GM12878 (cell line): ENCODE measurements around the gene FBXL17. TPM values are rescaled to one million over a fixed set of nuclear protein-coding genes. Genes with fewer than 3 reads are reported as not detected.

Source experiments
- BCL11A ChIP-seq: IDR thresholded peaks from 2 replicates; pipeline ENCODE4 v1.6.1; 2011; ENCODE audit warnings: low read depth, low read length
- E2F4 ChIP-seq: IDR thresholded peaks from 2 replicates; pipeline ENCODE4 v1.6.1; 2012; ENCODE audit warnings: low read depth, low read length, improper control_type of control experiment
- ETV6 ChIP-seq, 2 experiments: fragments of 450-650 bp in 1 of 2; IDR thresholded peaks in 1 of 2; conservative IDR thresholded peaks in 1 of 2; 2 replicates each; pipeline ENCODE4 v1.6.1; 2014; ENCODE audit warnings: antibody characterized with exemption in 1 of 2, borderline replicate concordance in 1 of 2, low read depth in 1 of 2, mild to moderate bottlenecking in 1 of 2, moderate library complexity in 1 of 2
- NBN ChIP-seq: fragments of 450-650 bp; IDR thresholded peaks from 2 replicates; pipeline ENCODE4 v1.6.1; 2016
- NR2C1 ChIP-seq: fragments of 450-650 bp; IDR thresholded peaks from 2 replicates; pipeline ENCODE4 v1.6.1; 2017; ENCODE audit warnings: antibody characterized with exemption, mild to moderate bottlenecking, moderate library complexity
- SMARCA5 ChIP-seq: fragments of 450-650 bp; IDR thresholded peaks from 2 replicates; pipeline ENCODE4 v1.6.1; 2017; ENCODE audit warnings: mild to moderate bottlenecking
- TAF1 ChIP-seq: IDR thresholded peaks from 2 replicates; pipeline ENCODE4 v1.6.1; 2011; ENCODE audit warnings: mild to moderate bottlenecking, low read depth, low read length, borderline replicate concordance
- TARDBP ChIP-seq: IDR thresholded peaks from 2 replicates; pipeline ENCODE4 v1.6.1; 2016; ENCODE audit warnings: borderline replicate concordance
- ZBTB33 ChIP-seq: fragments of 450-650 bp; IDR thresholded peaks from 2 replicates; pipeline ENCODE4 v1.6.1; 2017; ENCODE audit warnings: mild to moderate bottlenecking
- ZBTB40 ChIP-seq: fragments of 450-650 bp; IDR thresholded peaks from 2 replicates; pipeline ENCODE4 v1.6.1; 2016; ENCODE audit warnings: mild to moderate bottlenecking, moderate library complexity, borderline replicate concordance
- ZNF24 ChIP-seq: fragments of 450-650 bp; IDR thresholded peaks from 2 replicates; pipeline ENCODE4 v1.6.1; 2017; ENCODE audit warnings: antibody characterized with exemption, mild to moderate bottlenecking
- polyA plus RNA-seq, 11 experiments: library from polyadenylated mRNA; depleted of rRNA in 4 of 11; unstranded in 6 of 11; stranded (reverse) in 5 of 11; fragments of >200 nt; fragmentation: Nextera tagmentation in 4 of 11; fragmentation: Illumina TruSeq in 1 of 11; extraction: Ambion mirVana in 4 of 11; extraction: Trizol in 1 of 11; gene quantifications; 1 replicate in 1 of 11; 2 replicates in 10 of 11; pipeline versions ENCODE4 v1.2.1 to v1.2.3, GENCODE V29; 2011 to 2016; ENCODE audit warnings: inconsistent platforms in 2 of 11, missing spikeins in 2 of 11, low read depth in 1 of 11
- total RNA-seq, 4 experiments: library from RNA; depleted of rRNA in 3 of 4; stranded (reverse); fragments of >200 nt in 3 of 4; fragmentation: Illumina TruSeq in 1 of 4; extraction: Trizol in 1 of 4; gene quantifications; 2 replicates each; pipeline versions ENCODE4 v1.2.1 to v1.2.3, GENCODE V29; 2013 to 2021

FBXL17 gene
- total and polyA plus RNA-seq, 10 of the 15 experiments (the other 5 are each of a cell fraction or from before 2014, with no cell fraction given): 0.88 to 9.0 (median 4.4) TPM

DNA sequence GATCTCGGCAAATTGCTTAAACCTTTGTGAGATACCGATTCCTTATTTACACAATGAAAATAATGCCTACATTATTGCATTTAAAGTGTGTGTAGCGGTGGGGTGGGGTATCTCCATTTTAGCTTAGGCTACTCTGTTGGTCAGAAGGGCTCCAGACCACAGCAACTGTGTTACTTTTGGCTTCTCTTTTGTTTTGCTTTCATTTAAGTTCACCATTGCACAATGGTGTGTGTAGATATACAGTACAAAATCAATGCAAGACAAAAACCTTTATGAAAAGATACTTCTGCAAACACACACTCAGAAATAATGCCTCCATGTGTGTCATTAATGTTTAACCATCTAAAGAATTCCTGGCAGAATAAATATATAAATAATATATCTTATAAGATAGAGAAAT lies 279.4 kb downstream of the FBXL17 start (continued):
- TF ChIP-seq ZBTB40 (no peak), E2F4 (no peak), TARDBP (no peak), NR2C1 (no peak), ZNF24 (no peak), ETV6 (conservative IDR thresholded peaks at IDR 0.05 in 1 of 2, IDR thresholded peaks at IDR 0.05 in 1 of 2; ENCODE audit: borderline replicate concordance in 1 of 2, low read depth in 1 of 2) (no peak), NBN (no peak), BCL11A (no peak), ZBTB33 (no peak), TAF1 (no peak), SMARCA5 (no peak)
